ENCODE results near the gene PRR16.

The PRR16 gene

DNA sequence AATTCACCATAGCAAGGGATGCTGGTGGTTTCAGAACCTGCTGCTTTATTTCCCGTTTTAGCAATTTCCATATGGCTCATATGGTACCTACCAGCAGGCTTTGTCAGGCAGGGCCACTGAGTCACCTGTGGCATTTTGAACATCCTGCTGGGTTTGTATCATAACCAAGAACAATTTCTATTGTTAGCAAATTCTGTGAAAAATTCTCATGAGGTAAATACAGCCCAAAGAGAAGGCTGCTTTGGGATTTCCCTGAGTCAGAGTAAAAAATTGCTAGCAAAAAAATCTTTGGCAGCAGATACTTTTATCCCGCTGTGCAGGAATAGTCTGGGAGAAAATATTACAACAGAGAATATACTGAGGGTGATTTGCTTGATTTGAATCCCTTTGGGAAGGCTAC lies 52.7 kb downstream of the PRR16 start:
- DNase-seq (ENCODE audit: low spot score) = peak; percentile 62

- peak; percentile 12 for DNase-seq (ENCODE audit: low spot score)
These were observed 53.6 kb downstream of the PRR16 start for GRCh38 chr5:120517607-120518252.

DNA sequence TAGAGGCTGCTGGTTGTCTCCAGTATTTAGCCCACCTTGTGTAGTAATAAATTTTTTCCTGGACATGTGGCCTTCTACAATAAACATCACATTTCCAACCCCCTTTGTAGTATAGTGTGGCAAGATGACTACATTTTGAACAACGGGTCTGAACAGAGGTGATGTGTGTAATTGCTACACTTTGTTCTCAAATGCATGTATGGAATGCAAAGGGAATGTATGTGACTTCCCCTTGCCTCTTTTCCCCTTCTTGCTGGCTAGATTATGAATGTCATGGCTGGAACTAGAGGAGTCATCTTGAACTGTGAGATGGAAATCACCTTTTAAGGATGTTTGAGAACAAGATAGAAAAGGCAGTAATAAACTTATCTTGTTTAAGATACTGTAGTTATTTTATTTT lies 54.5 kb downstream of the PRR16 start:
- no peak for DNase-seq (ENCODE audit: low spot score)

- DNase-seq (ENCODE audit: low spot score) = no peak
These were observed 63.2 kb downstream of the PRR16 start for GRCh38 chr5:120527251-120527650.

DNA sequence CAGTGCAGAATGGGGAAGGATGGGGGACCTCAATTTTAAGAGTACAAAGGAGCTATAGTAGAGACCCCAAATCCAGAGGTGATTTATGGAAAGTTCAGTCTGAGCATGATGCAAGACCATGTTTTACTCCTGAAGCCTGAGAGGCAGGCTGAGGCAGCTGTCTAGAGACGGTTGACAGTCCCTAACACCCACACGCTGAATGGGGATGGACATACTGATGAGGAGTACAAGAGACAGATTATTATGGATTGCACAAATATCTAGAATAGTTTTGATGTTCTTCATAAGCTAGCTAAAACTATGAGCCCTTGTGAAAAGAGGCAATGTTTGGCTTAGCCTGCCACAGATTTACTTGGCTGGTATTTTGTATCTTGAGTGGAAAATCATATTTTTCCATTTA lies 64.5 kb downstream of the PRR16 start:
- peak; percentile 52 for DNase-seq (ENCODE audit: low spot score)

- no peak for DNase-seq (ENCODE audit: low spot score)
These were observed 65.3 kb downstream of the PRR16 start for GRCh38 chr5:120529386-120529785.

- no peak for DNase-seq (ENCODE audit: low spot score)
These were observed 67.1 kb downstream of the PRR16 start for GRCh38 chr5:120531215-120531614.

- no peak for DNase-seq (ENCODE audit: low spot score)
These were observed 68.7 kb downstream of the PRR16 start for GRCh38 chr5:120532835-120533234.

DNA sequence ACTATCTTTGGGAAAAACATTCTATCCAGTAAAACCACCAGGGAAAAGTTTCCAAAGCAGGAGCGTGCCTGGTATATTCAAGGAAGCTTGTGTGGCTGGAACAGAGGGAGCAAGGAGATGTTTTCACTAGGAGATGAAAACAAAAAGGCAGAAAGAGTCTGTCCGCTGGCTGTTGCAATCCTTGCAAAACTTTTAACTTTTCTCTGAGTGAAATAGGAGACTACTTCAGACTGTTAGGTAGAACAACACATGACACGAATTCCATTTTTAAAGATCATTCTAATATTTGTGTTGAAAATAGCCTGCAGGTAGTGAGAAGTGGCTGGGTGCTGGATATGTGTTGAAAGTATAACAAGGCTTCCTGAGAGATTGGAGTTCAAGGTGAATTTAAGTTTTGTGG lies 69.5 kb downstream of the PRR16 start:
- DNase-seq (ENCODE audit: low spot score) = no peak

DNA sequence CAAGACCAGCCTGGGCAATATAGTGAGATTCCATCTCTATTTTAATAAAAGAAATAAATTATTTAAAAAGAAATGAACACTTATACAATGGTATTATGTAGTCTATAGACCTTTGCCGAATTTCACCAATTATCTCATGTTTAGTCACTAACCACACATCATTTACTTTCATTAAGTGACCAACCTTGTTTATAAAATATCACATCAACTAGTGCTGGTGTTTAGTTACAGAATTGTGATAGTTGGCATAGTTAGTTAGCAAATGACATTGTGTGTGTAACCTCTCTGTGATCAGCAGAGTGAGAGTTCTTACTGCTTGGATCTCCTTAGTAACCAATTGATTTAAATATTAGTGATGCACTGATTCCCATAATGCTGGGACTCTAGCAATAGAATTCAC lies 71.8 kb downstream of the PRR16 start:
- no peak for DNase-seq (ENCODE audit: low spot score)

GRCh38 chr5:120538149-120538548 lies 74.0 kb downstream of the PRR16 start:
- no peak for DNase-seq (ENCODE audit: low spot score)

DNA sequence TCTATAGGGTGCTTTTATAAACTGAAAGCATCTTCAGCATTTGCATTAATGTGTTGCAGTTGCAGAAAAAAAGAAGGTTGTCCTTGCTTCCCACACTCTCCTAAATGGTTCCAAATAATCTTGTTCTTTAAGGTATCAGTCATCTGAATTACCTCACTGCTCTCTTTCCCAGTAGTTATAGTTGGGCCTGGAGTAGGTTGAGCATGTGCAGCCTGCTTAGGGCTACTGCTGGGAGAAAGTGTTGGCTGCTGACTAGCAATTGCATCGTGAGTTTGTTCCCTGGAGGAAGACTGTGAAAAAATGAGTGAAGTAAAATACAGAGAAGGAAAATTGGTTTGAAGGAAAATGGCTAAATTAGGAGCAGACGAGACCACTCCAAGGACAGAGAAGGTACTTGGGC lies 74.5 kb downstream of the PRR16 start:
- DNase-seq (ENCODE audit: low spot score) = no peak

DNA sequence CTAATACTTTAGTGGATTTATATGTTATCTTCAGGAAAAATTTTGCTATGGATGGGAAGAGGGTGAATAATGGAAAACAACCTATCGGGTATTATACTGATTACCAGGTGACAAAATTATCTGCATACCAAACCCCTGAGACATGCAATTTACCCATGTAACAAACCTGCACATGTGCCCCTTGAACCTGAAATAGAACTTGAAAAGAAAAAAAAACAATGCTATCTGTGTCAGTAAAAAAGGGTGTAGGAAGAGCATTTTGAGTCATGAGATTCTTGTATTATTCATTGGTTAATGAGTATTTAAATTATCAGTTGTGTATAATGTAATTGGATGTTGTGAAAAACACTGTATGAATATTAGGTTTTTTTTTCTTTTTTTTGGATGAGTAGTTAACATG lies 75.4 kb downstream of the PRR16 start:
- no peak for DNase-seq (ENCODE audit: low spot score)

GRCh38 chr5:120540097-120540496 lies 76.0 kb downstream of the PRR16 start:
- DNase-seq (ENCODE audit: low spot score) = no peak

- no peak for DNase-seq (ENCODE audit: low spot score)
These were observed 79.9 kb downstream of the PRR16 start for GRCh38 chr5:120544043-120544442.

GRCh38 chr5:120545007-120545406 lies 80.9 kb downstream of the PRR16 start:
- DNase-seq (ENCODE audit: low spot score) = peak; percentile 29

DNA sequence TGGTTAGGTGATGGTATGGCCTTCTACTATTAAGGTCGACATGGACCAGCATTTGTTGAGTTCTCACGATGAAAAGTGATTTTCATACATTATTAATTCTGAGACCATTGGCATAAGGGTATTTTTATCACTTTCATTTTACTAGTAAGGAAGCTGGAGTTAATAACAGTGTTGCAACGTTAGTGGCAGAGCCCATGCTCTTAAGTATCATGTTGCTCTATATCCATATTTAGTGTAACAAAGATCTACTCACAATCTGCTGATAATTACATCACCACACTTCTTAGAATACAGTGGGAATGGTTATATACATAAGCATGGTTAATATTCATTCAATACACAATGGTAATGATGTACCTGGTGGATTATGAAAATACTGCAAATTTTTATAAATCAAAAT lies 81.9 kb downstream of the PRR16 start:
- DNase-seq (ENCODE audit: low spot score) = no peak

- no peak for DNase-seq (ENCODE audit: low spot score)
These were observed 82.8 kb downstream of the PRR16 start for GRCh38 chr5:120546922-120547321.

GRCh38 chr5:120550358-120550757 lies 86.3 kb downstream of the PRR16 start:
- no peak for DNase-seq (ENCODE audit: low spot score)

DNA sequence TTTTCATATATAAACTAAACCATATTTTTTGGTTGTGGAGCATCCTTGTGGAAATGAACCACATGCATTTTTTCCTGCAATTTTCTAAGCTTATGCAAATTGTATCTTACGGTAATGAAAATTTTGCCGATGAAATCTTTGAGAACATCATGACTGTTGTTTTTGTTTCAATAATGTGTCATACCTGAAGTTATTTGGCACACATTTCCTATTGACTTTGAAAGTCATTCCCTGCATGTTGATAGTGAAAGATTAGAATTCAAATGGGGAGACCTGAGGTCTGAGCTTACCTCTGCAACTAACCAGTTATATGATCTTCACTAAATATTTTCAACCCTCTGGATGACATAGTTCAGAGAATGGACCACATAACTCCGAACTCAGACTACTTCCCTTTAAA lies 88.5 kb downstream of the PRR16 start:
- DNase-seq (ENCODE audit: low spot score) = no peak

GRCh38 chr5:120555345-120555744 lies 91.2 kb downstream of the PRR16 start:
- DNase-seq (ENCODE audit: low spot score) = no peak

DNA sequence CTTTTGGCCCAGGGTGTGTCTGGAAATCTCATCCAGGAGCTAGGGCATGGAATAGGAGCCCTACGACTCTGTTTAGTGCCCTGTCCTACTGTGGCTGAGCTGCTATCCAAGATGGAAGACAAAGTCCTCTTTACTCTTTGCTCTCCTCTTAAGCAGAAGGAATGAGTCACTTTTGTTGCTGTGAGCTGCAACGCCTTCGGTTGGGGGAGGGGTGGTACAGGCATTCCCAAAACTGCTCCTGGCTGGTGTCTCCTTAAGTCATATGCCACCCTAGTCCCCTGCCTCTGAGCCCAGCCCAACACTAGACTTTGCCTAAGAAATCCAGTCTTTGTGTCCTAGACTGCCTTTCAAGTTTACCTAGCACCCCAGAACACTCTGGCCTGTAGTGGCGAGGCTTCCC lies 99.9 kb downstream of the PRR16 start:
- no peak for DNase-seq (ENCODE audit: low spot score)

DNA sequence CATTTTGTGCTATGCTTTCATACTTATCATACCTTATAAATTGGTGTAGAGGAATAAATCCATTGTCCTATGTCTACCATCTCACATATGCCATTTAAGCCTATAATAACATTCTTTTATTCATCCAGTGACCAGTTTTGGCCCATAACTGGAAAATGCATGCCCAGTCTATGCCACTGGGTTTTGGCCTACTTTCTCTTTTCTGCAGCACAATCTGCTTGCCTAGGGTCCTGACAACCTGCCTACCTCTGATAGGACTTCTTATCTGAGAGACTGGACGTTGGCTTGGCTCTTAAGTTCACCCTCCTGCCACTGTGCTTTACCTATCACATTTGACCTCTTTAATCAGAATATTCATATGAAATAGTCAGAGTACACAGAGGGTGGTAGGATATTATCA lies 103.0 kb downstream of the PRR16 start:
- no peak for DNase-seq (ENCODE audit: low spot score)

- DNase-seq (ENCODE audit: low spot score) = no peak
These were observed 103.8 kb downstream of the PRR16 start for GRCh38 chr5:120567921-120568320.

- DNase-seq (ENCODE audit: low spot score) = peak; percentile 41
These were observed 104.6 kb downstream of the PRR16 start for GRCh38 chr5:120568711-120569110.

Measured in GM03348 (cell line).